GM18951 (cell line): Measurements from ENCODE around the gene RAD50.
"Not testable (repeated sequence)": the region's sequence is repeated elsewhere in the genome, so short reads cannot be mapped to it uniquely, and the experiment has no call there.

Experiments
- POLR2A ChIP-seq: IDR thresholded peaks from 4 replicates; pipeline ENCODE4 v1.6.1; 2011; ENCODE audit warnings: mild to moderate bottlenecking; ENCODE audit not compliant: insufficient read length, insufficient read depth; ENCODE audit errors: extremely low read depth
- in situ Hi-C: fragments of 300-500 bp; cut with MboI; formaldehyde crosslinking; loops from one replicate; pipeline ENCODE4 v1.12.0; 2022; ENCODE audit warnings: low sequenced_read_pairs, mixed read lengths, inconsistent platforms; ENCODE audit not compliant: unreplicated experiment

RAD50 gene

DNA sequence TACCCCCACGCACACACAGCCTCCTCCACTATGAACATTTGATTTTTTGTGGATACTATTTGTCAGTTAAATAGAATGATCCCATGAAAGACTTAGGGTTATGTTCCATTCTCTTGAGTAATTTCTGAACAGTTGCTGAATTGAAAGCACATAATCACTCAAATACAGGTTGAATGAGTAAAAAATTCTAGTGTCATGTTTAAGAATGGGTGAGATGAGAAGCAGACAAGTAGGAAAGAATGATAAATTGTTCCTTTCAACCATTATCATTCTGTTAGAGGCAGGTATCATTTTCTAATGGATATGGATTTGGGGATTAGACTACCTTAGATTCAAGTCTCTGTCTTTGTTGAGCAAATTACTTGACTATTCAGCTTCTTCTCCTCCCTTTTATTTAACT is 19.3 kb downstream of the RAD50 start:
- in situ Hi-C loops: no loop called here
- TF ChIP-seq POLR2A: no peak

DNA sequence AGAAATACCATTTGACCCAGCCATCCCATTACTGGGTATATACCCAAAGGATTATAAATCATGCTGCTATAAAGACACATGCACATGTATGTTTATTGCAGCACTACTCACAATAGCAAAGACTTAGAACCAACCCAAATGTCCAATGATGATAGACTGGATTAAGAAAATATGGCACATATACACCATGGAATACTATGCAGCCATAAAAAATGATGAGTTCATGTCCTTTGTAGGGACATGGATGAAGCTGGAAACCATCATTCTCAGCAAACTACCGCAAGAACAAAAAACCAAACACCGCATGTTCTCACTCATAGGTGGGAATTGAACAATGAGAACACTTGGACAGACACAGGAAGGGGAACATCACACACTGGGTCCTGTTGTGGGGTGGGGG is 27.8 kb downstream of the RAD50 start:
- in situ Hi-C loops: not testable (repeated sequence)

DNA sequence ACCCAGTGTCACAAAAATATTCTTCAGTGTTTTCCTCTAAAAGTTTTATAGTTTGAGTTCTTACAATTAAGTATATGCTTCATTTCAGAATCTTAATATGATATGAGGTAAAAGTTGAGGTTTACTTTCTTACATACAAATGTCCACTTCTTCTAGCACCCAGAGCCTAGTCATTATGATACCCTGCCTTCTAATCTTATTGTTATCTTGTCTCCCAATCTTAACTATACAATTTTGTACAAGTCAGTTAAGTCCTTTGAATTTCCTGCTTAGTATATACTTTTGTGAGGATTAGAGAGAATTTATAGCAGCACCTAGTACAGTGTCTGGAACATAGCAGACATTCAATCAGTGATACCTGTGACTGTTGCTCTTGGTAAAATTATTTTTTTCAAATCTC is 29.3 kb downstream of the RAD50 start:
- no peak for TF ChIP-seq POLR2A
- in situ Hi-C loops: no loop called here

DNA sequence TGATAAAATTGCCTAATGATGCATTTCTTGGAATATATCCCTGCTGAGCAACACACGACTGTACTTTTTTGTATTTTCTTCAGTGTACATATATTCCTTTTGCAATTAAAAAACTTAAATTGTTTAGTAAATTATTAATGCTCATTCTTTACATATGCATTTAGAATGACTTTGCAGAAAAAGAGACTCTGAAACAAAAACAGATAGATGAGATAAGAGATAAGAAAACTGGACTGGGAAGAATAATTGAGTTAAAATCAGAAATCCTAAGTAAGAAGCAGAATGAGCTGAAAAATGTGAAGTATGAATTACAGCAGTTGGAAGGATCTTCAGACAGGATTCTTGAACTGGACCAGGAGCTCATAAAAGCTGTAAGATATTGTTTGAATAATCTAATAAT is 32.7 kb downstream of the RAD50 start:
- TF ChIP-seq POLR2A: no peak
- in situ Hi-C loops: no loop called here

DNA sequence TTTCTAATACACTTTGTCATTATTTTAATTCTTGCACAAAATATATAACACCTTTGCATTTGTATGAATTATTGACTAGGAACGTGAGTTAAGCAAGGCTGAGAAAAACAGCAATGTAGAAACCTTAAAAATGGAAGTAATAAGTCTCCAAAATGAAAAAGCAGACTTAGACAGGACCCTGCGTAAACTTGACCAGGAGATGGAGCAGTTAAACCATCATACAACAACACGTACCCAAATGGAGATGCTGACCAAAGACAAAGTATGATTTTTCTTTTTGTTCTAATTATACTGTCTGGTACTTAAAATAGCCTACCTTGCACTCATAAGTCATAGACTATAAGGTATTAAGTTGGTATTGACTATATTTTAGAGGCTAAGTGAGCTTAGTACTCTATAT is 34.4 kb downstream of the RAD50 start:
- in situ Hi-C loops: no loop called here
- TF ChIP-seq POLR2A: no peak

DNA sequence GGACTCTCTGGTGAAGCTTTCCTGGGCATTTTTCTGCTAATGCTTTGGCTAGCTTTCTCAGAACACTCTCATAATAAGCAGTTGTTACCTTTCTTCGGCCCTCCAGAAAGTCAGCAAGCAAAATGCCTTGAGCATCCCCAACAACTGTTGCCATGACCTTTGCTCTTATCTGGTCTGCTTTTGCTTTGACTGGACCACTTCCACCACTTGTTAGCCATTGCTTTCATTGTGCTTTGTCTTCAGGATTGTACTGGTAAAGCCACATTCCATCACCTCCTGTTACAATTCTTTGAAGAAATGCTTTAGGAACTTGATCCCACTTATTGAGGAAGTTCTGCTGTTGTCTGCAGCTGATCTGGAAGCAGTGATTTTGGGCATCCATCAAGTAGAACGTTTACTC is 35.7 kb downstream of the RAD50 start:
- no peak for TF ChIP-seq POLR2A
- in situ Hi-C loops: no loop called here

DNA sequence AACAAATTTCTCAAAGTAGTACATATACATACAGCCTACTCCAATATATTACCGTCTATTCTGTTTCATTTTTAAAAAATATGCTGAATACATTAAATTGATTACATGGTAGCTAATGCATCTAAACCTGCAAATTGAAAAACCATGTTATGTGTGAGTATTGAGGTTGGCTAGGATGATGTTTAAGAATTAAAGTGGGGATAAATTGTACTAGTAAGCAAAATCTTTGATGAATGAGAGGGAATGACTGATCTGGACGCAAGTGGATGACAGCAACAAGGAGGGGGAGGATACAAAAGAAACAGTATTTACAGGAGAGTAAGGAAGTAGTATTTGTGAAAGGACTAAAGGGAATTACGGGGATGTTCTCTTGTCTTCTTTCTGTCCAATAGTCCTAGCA is 37.4 kb downstream of the RAD50 start:
- in situ Hi-C loops: no loop called here

DNA sequence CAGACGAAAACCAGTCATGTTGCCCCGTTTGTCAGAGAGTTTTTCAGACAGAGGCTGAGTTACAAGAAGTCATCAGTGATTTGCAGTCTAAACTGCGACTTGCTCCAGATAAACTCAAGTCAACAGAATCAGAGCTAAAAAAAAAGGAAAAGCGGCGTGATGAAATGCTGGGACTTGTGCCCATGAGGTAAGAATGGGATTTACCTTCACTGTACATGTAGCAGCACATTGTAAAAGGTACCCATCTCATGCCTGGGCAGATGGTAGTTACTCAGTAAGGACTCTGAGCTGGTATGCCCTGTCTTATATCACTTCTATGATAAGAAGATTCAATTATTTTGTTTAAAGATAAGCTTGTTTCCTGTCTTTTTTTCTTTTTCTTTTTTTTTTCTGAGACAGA is 38.8 kb downstream of the RAD50 start:
- no peak for TF ChIP-seq POLR2A
- in situ Hi-C loops: no loop called here

More for the DNA sequence above, 37.4 kb downstream of the RAD50 start:
- no peak for TF ChIP-seq POLR2A

DNA sequence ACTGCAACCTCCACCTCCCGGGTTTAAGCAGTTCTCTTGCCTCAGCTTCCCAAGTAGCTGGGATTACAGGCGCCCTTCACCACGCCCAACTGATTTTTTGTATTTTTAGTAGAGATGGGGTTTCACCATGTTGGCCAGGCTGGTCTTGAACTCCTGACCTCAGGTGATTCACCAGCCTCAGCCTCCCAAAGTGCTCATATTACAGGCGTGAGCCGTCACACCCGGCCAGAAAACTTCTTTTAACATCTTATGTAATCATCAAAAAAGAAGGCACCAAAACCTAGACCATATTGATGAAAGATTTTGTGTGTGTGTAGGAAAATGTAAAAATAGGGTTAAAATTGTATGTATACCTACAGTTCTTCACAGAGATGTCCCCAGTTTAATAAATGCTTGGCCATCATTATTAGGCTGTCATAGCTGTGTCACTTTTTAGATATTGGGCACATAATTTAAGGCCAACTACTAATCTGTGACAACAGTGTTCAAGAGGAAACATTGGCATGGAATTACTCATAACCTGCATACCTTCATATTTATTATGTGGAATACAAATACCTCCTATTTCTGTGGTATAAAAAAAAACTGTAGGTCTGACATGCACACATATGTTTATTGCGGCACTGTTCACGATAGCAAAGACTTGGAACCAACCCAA is 44.4 kb downstream of the RAD50 start:
- in situ Hi-C loops: no loop called here
- TF ChIP-seq POLR2A: no peak

DNA sequence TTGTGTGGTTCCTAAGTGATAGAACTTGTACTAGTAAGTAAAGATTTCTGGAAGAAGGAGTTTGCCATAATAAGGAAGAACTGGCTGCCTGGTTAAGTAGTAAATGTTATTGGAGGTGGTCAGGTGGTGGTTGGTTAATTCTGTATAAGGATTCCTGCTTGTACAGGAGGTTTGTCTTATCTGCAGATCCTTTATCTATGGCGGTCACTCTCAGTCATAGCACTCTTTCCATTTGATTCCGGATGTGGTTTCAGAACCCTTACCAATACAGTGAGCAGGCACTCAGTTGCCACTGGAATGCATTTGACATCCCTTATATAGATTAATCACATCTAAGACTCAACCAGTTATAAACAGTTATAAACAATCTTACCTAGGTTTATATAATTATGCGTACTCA is 50.3 kb downstream of the RAD50 start:
- in situ Hi-C loops: no loop called here
- TF ChIP-seq POLR2A: no peak

DNA sequence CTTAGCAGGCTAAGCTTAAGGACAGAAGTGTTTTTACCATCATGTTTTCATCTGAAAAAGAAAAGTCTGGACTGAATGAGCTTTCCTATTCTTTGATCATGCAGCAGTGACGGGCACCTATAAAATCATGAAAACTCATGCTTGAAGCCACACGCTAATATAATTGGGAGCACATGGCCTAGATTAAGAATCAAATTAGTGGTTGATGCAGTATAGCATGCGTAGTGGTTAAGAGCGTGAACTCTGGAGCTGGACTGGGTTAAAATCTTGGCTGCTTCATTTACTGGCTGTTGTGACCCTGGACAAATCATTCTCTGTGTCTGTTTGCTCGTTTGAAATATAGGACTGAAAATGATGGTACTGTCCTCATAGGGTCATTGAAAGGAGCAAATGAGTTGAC is 51.3 kb downstream of the RAD50 start:
- no peak for TF ChIP-seq POLR2A
- in situ Hi-C loops: no loop called here

DNA sequence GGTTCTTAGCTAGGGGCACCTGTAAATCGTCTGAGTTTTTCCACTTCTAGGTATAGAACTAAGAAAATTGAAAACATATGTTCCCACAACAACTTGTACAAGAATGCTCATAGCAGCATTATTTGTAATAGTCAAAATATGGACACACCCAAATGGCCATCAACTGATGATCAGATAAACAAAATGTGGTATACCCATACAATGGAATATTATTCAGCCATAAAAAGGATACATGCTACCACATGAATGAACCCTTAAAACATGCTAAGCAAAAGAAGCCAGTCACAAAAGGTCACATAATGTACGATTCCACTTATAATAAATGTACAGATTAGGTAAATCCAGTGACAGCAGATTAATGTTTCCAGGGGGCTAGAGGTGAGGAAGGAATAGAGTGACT is 55.2 kb downstream of the RAD50 start:
- in situ Hi-C loops: no loop called here
- no peak for TF ChIP-seq POLR2A

DNA sequence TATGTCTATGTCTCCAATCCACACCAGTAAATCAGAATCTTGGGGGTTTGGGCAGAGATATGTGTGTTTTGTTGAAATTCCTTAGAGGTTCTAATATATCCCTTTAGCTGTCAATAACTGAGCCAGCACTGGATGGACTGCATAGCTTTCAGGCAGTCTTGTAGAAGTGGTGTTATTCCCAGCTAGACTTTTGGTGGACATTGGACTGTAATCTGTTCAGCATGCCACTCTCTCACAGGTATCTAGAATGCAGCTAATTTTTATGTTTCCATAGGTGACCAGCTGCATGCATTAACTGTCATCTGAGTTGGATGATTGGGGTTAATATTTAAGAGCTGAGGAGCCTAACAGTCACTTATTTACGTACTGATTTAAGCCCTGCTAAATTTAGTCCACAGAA is 56.1 kb downstream of the RAD50 start:
- TF ChIP-seq POLR2A: no peak
- in situ Hi-C loops: no loop called here

DNA sequence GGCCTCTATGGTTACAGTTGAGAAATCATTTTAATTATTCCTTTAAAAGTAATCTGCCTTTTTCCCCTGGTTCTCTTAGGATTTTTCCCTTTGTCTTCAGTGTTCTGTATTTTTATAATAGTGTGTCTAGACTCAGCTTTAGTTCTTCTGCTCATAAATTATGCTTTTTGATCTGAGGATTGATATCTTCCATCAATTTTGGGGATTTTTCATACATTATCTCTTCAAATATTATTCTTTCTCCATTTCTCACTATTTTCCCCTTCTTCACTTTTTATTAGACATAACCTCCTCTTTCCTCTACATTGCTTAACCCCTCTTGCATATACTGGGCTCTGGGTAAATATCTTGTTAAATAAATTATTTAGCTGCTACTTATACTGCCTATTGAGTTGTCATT is 64.9 kb downstream of the RAD50 start:
- TF ChIP-seq POLR2A: no peak
- in situ Hi-C loops: no loop called here

DNA sequence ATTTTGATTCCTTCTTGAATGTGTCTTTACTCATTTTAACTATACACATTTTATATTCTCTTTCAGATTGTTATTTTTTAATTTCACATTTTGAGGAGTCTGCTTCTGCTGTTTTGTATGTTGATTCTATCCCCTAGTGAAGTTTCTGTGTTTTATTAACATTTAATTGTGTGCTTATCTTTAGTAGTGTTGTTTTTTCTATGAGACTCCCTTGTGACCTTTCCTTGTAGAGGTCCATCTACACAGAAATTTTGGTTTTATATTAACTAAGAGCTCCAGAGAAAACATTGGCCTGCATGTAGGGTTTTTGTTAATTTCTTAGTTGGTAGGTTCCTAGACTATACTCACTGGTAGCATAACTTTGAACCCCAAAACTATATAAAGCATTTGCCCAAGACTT is 65.8 kb downstream of the RAD50 start:
- no peak for TF ChIP-seq POLR2A
- in situ Hi-C loops: no loop called here
